Limb (tissue), 2 donors: ENCODE results near the gene NEIL3.

ENCODE experiments used
- DNase-seq, 2 donors: peaks; one replicate each; pipeline ENCODE4 v3.0.0-alpha.2; 2016; ENCODE audit errors: extremely low spot score in 2 of 2

Gene NEIL3

GRCh38 chr4:177309522-177310371 is at the start of gene NEIL3:
NEIL3 (plus strand) TSS chr4:177309874; CDS start chr4:177309954, 80 bp downstream.
- peak; percentile 90 to 94 for DNase-seq

- no peak for DNase-seq
Observed at GRCh38 chr4:177263818-177264217, 45.9 kb upstream of the NEIL3 start.

GRCh38 chr4:177264788-177265422 is 44.8 kb upstream of the NEIL3 start:
- DNase-seq: no peak

- DNase-seq: no peak
Observed at GRCh38 chr4:177265729-177266128, 43.9 kb upstream of the NEIL3 start.

GRCh38 chr4:177266506-177266905 is 43.2 kb upstream of the NEIL3 start:
- DNase-seq: no peak

- DNase-seq: no peak
Observed at GRCh38 chr4:177267911-177268310, 41.8 kb upstream of the NEIL3 start.

- DNase-seq: no peak
Observed at GRCh38 chr4:177271091-177271490, 38.6 kb upstream of the NEIL3 start.

GRCh38 chr4:177271915-177272766 is 37.5 kb upstream of the NEIL3 start:
- no peak for DNase-seq

- no peak for DNase-seq
Observed at GRCh38 chr4:177275999-177276398, 33.7 kb upstream of the NEIL3 start.

GRCh38 chr4:177281351-177281909 is 28.2 kb upstream of the NEIL3 start:
- no peak for DNase-seq

- DNase-seq: no peak
Observed at GRCh38 chr4:177282284-177282835, 27.3 kb upstream of the NEIL3 start.

GRCh38 chr4:177283167-177283566 is 26.5 kb upstream of the NEIL3 start:
- DNase-seq: no peak

GRCh38 chr4:177285953-177286352 is 23.7 kb upstream of the NEIL3 start:
- DNase-seq: no peak

- DNase-seq: no peak
Observed at GRCh38 chr4:177287255-177287654, 22.4 kb upstream of the NEIL3 start.

- no peak for DNase-seq
Observed at GRCh38 chr4:177288335-177288734, 21.3 kb upstream of the NEIL3 start.

- DNase-seq: no peak
Observed at GRCh38 chr4:177290780-177291179, 18.9 kb upstream of the NEIL3 start.

- no peak for DNase-seq
Observed at GRCh38 chr4:177292171-177292570, 17.5 kb upstream of the NEIL3 start.

- no peak for DNase-seq
Observed at GRCh38 chr4:177293208-177294033, 16.3 kb upstream of the NEIL3 start.

- DNase-seq: no peak
Observed at GRCh38 chr4:177297785-177298391, 11.8 kb upstream of the NEIL3 start.

- DNase-seq: no peak
Observed at GRCh38 chr4:177301126-177301639, 8.5 kb upstream of the NEIL3 start.
